ENCODE results near the gene AMMECR1L.
"Not testable (repeated sequence)": the region's sequence is repeated elsewhere in the genome, so short reads cannot be mapped to it uniquely, and the experiment has no call there.

AMMECR1L gene

DNA sequence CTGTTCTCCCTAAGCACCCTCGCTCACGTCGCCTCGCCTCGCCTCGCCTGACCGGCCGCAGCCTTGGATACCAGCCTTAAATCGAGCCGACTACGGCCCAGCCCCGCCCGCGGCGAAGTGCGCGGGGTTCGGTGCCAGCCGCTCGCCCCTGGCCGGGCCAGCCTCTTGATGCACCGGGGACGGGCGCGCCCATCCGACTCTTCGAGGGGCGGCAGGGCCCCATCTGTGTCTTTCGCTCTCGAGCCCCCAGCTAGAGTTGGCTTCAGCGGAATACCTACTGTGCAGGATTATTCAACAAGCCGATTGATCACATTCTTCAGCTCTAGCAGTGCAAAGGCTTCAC lies 808 bp upstream of the AMMECR1L start:
- DNase-seq: not testable (repeated sequence)

DNA sequence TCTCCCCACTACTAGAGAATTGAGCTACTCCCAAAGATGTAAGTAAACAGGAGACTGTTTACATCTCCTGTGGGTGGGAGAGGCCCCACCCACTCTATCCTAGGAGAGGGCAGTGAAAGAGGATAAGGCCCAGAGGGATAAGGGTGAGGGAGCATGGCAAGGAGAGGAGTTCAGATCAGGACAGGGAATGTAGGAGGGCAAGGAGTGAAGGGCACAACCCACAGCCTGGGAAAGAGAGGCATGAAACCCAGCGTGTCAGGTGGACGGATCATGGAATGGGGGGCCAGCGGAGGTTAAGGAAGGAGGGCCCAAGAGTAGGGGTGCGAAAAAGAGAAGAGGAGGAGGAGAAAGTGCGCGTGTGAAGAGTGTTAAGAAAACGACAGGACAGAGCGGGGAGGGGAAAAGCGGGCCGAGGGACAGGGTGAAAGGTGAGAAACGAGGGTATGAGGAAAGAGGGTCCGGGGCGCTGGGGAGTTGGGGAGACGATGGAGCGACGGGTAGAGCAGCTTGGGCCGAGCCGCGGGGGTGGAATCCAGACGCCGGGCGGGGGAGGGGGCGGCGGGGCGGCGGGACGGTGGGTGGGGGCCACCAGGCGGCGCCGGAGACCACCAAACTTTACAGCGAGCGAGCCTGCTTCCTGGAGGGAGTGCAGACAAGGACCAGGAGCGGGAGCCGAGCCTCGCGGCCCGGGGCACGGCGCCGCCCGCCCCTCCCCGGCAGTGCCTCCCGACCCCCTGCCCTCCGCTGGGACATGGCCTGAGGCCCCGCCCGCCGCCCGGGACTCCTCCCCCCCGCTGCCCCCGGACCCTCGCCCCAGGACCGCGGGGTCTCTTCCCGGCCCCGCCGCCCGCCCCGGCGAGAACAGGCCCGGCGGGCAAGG lies 655 bp downstream of the AMMECR1L start:
- DNase-seq: not testable (repeated sequence)

GRCh38 chr2:127884436-127884835 lies 1.3 kb downstream of the AMMECR1L start:
- DNase-seq: no peak

DNA sequence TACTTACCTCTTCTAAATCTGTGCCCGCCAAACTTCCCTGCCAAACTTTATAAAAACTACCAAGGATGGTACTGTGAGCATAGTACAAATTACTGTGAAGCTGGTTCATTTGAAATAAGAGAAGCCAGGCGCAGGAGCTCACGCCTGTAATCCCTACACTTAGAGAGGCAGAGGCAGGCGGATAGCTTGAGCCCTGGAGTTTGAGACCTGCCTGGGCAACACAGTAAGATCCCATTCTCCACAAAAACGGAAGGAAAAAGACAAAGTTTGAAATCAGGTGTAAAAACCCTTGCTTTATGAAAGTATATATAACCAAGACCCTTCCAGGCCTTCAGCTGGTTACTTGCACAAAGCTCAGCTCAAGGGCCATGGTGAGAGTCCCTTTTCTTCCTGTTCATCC lies 5.9 kb downstream of the AMMECR1L start:
- no peak for DNase-seq

GRCh38 chr2:127877626-127878025 lies 8.1 kb downstream of the AMMECR1L start:
- no peak for DNase-seq

GRCh38 chr2:127877136-127877535 lies 8.6 kb downstream of the AMMECR1L start:
- no peak for DNase-seq

GRCh38 chr2:127874378-127875269 lies 11.1 kb downstream of the AMMECR1L start:
- no peak for DNase-seq

- no peak for DNase-seq
Observed at GRCh38 chr2:127873707-127874303, 12.0 kb downstream of the AMMECR1L start.

DNA sequence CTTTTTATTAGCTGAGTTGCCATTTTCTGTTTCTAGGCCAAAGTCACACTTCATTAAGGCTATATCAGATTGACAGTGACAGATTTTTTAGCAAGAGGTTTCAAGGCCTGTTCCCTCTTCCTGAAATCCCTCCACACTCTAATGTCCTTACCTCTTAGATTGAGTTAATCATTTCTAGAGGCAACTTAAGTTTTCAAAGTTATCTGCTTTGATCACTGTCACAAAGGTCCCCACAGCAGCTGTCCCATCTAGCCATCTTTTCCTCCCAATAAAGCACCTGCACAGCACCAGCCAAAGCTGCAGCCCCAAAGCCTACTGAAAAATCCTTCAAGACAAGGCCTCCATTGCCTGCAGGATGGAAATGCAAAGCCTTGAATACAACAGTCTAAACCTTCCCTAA lies 13.4 kb downstream of the AMMECR1L start:
- DNase-seq: no peak

- DNase-seq: no peak
Observed at GRCh38 chr2:127865926-127866325, 19.8 kb downstream of the AMMECR1L start.

- no peak for DNase-seq
Observed at GRCh38 chr2:127864877-127865276, 20.9 kb downstream of the AMMECR1L start.

DNA sequence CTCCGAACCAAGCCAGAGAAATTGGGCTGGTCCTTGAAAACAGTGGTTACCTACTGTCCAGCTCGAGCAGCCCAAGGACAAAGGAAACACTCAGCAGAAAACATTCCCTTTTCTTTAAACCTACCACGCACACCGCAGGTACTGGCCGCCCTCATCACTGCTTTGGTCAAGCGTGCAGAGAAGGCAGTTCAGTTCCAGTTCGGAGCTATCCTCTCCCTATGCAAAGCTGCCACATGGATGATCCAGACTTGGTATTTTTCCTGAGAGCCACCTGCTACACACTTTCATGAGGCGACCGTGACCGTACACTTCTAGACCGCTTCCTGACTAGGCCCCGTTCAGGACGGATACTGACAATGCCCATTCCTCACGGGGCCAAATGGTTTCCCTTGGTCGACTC lies 23.5 kb downstream of the AMMECR1L start:
- no peak for DNase-seq

- DNase-seq: no peak
Observed at GRCh38 chr2:127860130-127860529, 25.6 kb downstream of the AMMECR1L start.

- DNase-seq: no peak
Observed at GRCh38 chr2:127859712-127860085, 26.1 kb downstream of the AMMECR1L start.

- DNase-seq: no peak
Observed at GRCh38 chr2:127857265-127857808, 28.4 kb downstream of the AMMECR1L start.

DNA sequence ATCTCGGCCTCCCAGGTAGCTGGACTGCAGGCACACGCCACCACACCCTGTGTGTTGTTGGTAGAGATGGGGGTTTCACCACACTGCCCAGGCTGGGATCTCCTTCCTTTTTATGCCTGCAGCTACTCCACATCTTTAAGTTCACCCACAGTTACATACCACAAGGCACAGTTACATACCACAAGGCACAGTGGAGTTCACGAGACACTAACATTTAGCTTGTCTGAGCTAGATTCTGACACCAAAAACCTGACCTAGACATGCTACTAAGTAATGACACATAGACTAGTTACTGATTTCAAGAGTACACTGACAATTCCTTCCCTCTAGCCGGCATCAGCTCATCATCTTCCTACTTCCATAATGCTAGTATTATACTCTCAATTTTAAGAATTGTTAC lies 32.1 kb downstream of the AMMECR1L start:
- DNase-seq: no peak

DNA sequence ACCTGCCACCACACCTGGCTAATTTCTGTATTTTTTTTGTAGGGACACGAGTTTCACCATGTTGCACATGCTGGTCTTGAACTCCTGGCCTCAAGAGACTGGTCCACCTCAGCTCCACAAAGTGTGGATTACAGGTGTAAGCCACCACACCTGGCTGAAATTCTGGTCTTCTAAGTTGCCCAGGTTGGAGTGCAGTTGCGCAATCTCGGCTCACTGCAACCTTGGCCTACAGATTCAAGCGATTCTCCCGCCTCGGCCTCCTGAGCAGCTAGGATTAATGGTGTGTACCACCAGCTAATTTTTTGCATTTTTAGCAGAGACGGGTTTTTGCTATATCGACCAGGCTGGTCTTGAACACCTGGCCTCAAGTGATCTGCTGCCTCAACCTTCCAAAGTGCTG lies 33.4 kb downstream of the AMMECR1L start:
- no peak for DNase-seq

GRCh38 chr2:127847931-127848330 lies 37.8 kb downstream of the AMMECR1L start:
- no peak for DNase-seq

DNA sequence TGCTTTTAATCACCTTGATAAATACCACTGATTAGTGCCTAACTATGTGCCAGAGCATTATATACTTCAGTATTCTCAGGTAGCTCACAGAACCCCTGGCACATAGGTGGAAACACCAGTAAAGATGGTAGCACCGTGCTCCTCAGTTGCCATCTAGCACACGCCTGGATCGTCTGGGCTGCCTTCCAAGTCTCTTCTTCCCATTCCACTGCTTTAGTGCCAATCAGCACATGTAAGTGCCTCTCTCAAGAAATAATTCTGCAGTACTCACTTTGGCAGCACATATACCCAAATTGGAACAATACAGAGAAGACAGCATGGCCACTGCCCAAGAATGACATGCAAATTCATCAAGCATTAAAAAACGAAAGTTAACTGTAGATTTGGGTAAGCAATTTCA lies 40.8 kb downstream of the AMMECR1L start:
- no peak for DNase-seq

DNA sequence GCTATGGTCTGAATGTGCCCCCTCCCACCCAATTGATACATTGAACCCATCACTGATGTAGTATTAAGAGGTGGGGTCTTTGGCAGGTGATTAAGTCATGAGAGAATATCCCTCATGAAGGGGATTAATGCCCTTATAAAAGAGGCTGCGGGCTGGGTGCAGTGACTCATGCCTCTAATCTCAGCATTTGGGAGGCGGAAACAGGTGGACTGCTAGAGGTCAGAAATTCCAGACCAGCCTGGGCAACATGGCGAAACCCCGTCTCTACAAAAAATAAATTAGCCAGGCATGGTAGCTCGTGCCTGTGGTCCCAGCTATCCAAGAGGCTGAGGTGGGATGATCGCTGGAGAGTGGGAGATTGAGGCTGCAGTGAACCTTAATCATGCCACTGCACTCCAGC lies 42.1 kb downstream of the AMMECR1L start:
- no peak for DNase-seq

DNA sequence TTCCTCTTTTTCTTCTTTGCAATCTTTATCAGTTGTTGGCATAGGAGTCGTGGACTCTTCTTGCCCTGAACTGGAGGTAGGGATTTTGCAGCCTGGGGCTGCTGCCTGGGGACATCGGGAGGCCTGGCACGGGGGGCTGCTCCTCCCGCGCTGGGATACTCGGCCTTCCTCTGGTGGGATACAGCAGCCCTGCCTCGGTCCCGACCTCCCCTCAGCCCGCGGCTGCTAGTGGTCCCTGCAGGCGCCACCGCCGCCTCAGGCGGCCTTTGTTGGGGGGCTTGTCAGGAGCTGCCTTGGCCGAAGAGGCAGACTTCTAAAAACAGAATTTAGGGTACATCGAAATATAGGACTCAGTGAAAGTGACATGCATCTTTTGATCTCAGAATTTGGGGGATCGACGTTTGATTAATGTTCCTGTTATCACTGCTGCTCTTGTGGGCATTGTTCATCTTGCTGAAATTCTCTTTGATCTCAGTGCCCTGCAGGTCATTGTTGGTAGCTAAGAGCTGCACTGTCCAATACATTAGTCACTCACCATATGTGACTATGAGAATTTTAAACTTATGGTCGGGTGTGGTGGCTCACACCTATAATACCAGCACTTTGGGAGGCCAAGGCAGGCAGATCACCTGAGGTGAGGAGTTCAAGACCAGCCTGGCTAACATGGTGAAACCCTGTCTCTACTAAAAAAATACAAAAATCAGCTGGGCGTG lies 44.1 kb downstream of the AMMECR1L start:
- DNase-seq: no peak

DNA sequence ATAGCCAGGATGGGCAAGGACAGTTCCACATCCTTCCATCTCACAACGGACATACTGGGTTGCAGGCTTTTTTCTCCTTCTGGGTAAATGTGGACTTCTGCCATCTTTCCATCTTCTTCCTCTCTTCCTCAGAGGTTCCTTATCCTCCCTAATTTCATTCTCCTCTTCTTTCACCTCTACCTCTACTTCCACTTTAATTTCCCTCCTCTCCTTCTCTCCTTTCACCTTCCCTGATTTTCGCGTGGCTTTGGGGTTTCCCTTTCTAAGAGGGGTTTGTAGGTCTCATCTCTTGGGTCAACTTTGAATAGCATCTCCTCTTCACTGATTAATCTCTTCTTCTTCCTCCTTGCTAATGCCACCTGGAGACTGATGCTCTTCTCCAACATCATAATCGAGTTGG lies 44.9 kb downstream of the AMMECR1L start:
- DNase-seq: no peak

- no peak for DNase-seq
Observed at GRCh38 chr2:127834951-127835350, 50.8 kb downstream of the AMMECR1L start.
